Measurements from ENCODE around the gene SPART. TPM values are rescaled to one million over a fixed set of nuclear protein-coding genes. Genes with fewer than 3 reads are reported as not detected.

Gene SPART
- total and polyA plus RNA-seq, 9 of the 15 experiments (the other 6 are each of a cell fraction or from before 2014, with no cell fraction given): 18.7 to 79.0 (median 41.0) TPM

DNA sequence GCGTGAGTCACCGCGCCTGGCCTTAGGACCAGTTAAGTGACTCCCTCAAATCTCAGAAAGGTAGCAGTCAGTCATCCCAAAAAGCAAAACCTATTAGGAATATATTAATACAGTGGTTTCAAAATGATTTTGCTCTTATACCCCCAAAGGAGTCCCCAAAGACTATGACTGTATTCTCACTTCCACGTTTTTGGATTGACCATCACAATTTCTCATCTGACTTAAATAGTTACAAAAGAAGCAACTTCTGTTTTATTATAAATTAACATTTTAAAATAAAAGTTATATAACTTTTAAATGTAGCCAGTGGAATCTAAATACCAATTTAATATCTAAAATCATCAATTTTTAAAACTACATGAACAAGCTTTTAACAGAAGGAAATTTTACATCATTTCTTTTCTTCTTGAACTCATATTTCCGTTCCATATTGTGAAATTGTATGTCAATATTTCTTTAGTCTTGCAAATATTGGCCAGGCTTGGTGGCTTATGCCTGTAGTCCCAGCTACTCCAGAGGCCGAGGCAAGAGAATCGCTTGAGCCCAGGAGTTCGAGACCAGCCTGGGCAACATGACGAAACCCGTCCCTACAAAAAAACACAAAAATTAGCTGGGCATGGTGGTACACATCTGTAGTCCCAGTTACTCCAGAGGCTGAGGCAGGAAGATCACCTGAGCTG is 1.5 kb upstream of the SPART start (continued):
- no peak for TF ChIP-seq FIP1L1 (IDR thresholded peaks at IDR 0.05; ENCODE audit: low read depth, low read length, poor library complexity, severe bottlenecking)

GRCh38 chr13:36345438-36346221 is 564 bp downstream of the SPART start:
- Histone ChIP-seq H3K27me3 (ENCODE audit: control insufficient read depth in 2 of 2, insufficient read depth in 2 of 2, low read length in 2 of 2) (no peaks in the 10 kb centered on the region), H3K9me1 (ENCODE audit: control insufficient read depth, insufficient read depth, low read length) (no peaks in the 10 kb centered on the region), H3K27ac (ENCODE audit: extremely low read depth, low read depth, low read length) (peak overlapping the region; percentile 97), H3K4me1 (replicated peaks in 1 of 2; ENCODE audit: control insufficient read depth in 2 of 2, insufficient read depth in 2 of 2, low read length in 2 of 2) (peaks cover 0 to 6% of the 10 kb centered on the region in 2 experiments; a peak in 3 of 5 replicates), H3K9me3 (replicated peaks; ENCODE audit: control insufficient read depth, insufficient read depth, low read depth, low read length) (no peaks in the 10 kb centered on the region), H3K4me3 (peak overlapping the region; percentile 68), H2AFZ (ENCODE audit: low read depth, low read length) (peak overlapping the region; percentile 96), H4K20me1 (replicated peaks; ENCODE audit: control insufficient read depth, insufficient read depth, low read length) (no peaks in the 10 kb centered on the region), H3K9ac (ENCODE audit: insufficient read depth in 1 of 2, low read depth in 2 of 2, low read length in 2 of 2) (peak overlapping the region; percentile 93 to 97), H3K36me3 (ENCODE audit: control insufficient read depth, insufficient read depth, low read length) (no peaks in the 10 kb centered on the region), H3K79me2 (ENCODE audit: control insufficient read depth, insufficient read depth, low read length) (peaks cover 59% of the 10 kb centered on the region), H3K4me2 (ENCODE audit: insufficient read depth, low read length) (peak overlapping the region; percentile 91)
- TSS peak; percentile 39 for BruUV-seq (replicated peaks)
- WGBS (ENCODE audit: insufficient coverage, low coverage, missing lambda C conversion rate): under 1% methylated on average over 23 of the region's 50 CpGs
- ATAC-seq (peak; percentile 75), FAIRE-seq (peak; percentile 88), DNase-seq (ENCODE audit: extremely low read depth in 1 of 4, low spot score in 3 of 4) (peak; percentile 11 to 80 (median 27))
- intact Hi-C loops (cut with micrococcal nuclease) (loop anchor here (2.0 to 10.0 kb wide), 4 partner anchors 49 to 469 kb away; partner anchors contain the start of genes CCDC169 and RFXAP), in situ Hi-C loops (cut with MboI) (no loop called here)
- ChIA-PET POLR2A (interaction anchor here (0.8 to 1.4 kb wide), 2 partner anchors 9 to 47 kb away, joined by 3 read pairs; no protein-coding TSS in a partner anchor), CTCF (ENCODE audit: low intra/inter-chr PET ratio) (interaction anchor here (0.7 kb wide), 1 partner anchor 47 kb away, joined by 3 read pairs; no protein-coding TSS in a partner anchor)
- TF ChIP-seq MBD1 (CRISPR knock-in tag; IDR thresholded peaks at IDR 0.05) (no peak), MAFK (IDR thresholded peaks at IDR 0.05; ENCODE audit: low read length) (peak; percentile 74), ZBTB11 (CRISPR knock-in tag; IDR thresholded peaks at IDR 0.05) (no peak), JUND (IDR thresholded peaks at IDR 0.05; ENCODE audit: borderline replicate concordance, low read depth, low read length) (0 out of 2 replicates have a peak, but pooled peaks have one; percentile 4), JUND (tag; IDR thresholded peaks at IDR 0.05; ENCODE audit: borderline replicate concordance, low read depth, low read length) (no peak), U2AF2 (optimal IDR thresholded peaks at IDR 0.05; ENCODE audit: low read depth, low read length) (no peak), CREM (IDR thresholded peaks at IDR 0.05; ENCODE audit: low read depth) (peak; percentile 90), SNIP1 (IDR thresholded peaks at IDR 0.05; ENCODE audit: low read depth) (no peak), CTBP1 (IDR thresholded peaks at IDR 0.05; ENCODE audit: borderline replicate concordance) (peak; percentile 10; the same call in 1 of the 2 replicates)

All from K562 (cell line).